PC-3 (cell line): ENCODE measurements around the gene ACTN1. TPM values are rescaled to one million over a fixed set of nuclear protein-coding genes. Genes with fewer than 3 reads are reported as not detected.

Source experiments
- ATAC-seq: fragments of 200-7000 bp; cut with Tn5 transposase; 2 replicates; pipeline ENCODE4 v1.9.1; 2020; ENCODE audit warnings: mild to moderate bottlenecking, moderate library complexity
- BruUV-seq: library from RNA; stranded (reverse); fragments of 400-500 nt; replicated peaks from 2 replicates; lab custom pipeline; 2021; lab: Mats Ljungman, UMichigan
- CTCF ChIA-PET: fragments of 300-600 bp; sonication (Branson Sonifier 250); formaldehyde crosslinking; loops from one replicate; lab custom pipeline; 2022; ENCODE audit warnings: antibody characterized with exemption; lab: Charles Lee
- POLR2A ChIA-PET: fragments of 300-600 bp; sonication (Branson Sonifier 250); formaldehyde crosslinking; loops from one replicate; lab custom pipeline; 2022; ENCODE audit warnings: antibody characterized with exemption; ENCODE audit not compliant: unreplicated experiment; lab: Charles Lee
- DNase-seq: peaks from one replicate; pipeline ENCODE4 v3.0.0-alpha.2; 2015
- H2AFZ ChIP-seq: fragments of 300-600 bp; sonication (generic); 2 replicates; pipeline ENCODE4 v1.6.0; 2016; ENCODE audit warnings: antibody characterized with exemption, low read length
- H3F3A ChIP-seq: fragments of 300-600 bp; sonication (generic); one replicate; pipeline ENCODE4 v1.6.0; 2017; ENCODE audit warnings: antibody characterized with exemption, low read length, control low read depth, mild to moderate bottlenecking; ENCODE audit not compliant: unreplicated experiment
- H3K27ac ChIP-seq: fragments of 300-600 bp; sonication (generic); 2 replicates; pipeline ENCODE4 v1.5.1; 2016; ENCODE audit warnings: mild to moderate bottlenecking, low read length
- H3K27me3 ChIP-seq: fragments of 300-600 bp; sonication (generic); 2 replicates; pipeline ENCODE4 v1.6.1; 2016; ENCODE audit warnings: low read length, mixed read lengths
- H3K36me3 ChIP-seq: fragments of 300-600 bp; sonication (generic); 2 replicates; pipeline ENCODE4 v1.6.1; 2016; ENCODE audit warnings: low read depth, mixed run types, low read length, mixed read lengths
- H3K4me1 ChIP-seq: fragments of 300-600 bp; sonication (generic); 2 replicates; pipeline ENCODE4 v1.5.1; 2016; ENCODE audit warnings: low read length; ENCODE audit not compliant: insufficient read depth
- H3K4me2 ChIP-seq: fragments of 300-600 bp; sonication (generic); 2 replicates; pipeline ENCODE4 v1.6.0; 2016; ENCODE audit warnings: low read length
- H3K4me3 ChIP-seq: fragments of 300-600 bp; sonication (generic); 2 replicates; pipeline ENCODE4 v1.5.1; 2016; ENCODE audit warnings: mild to moderate bottlenecking, low read length, mixed read lengths
- H3K79me2 ChIP-seq: fragments of 300-600 bp; sonication (generic); 2 replicates; pipeline ENCODE4 v1.6.1; 2017; ENCODE audit warnings: low read length, mixed read lengths
- H3K9ac ChIP-seq: fragments of 300-600 bp; sonication (generic); 2 replicates; pipeline ENCODE4 v1.6.0; 2016; ENCODE audit warnings: mild to moderate bottlenecking, low read length
- H3K9me2 ChIP-seq: fragments of 300-600 bp; sonication (generic); replicated peaks from 2 replicates; pipeline ENCODE4 v1.6.1; 2016; ENCODE audit warnings: mixed run types, low read length, mixed read lengths
- H3K9me3 ChIP-seq: fragments of 300-600 bp; sonication (generic); 2 replicates; pipeline ENCODE4 v1.6.1; 2016; ENCODE audit warnings: low read length, mixed read lengths
- H4K20me1 ChIP-seq: fragments of 300-600 bp; sonication (generic); 2 replicates; pipeline ENCODE4 v1.6.1; 2016; ENCODE audit warnings: low read length, mixed read lengths
- CTCF ChIP-seq: fragments of 300-600 bp; sonication (generic); conservative IDR thresholded peaks from 2 replicates; pipeline ENCODE4 v1.5.1; 2017; ENCODE audit warnings: antibody characterized with exemption, low read depth, mild to moderate bottlenecking, low read length
- EZH2 ChIP-seq: fragments of 300-600 bp; sonication (generic); IDR thresholded peaks from one replicate; pipeline ENCODE4 v1.6.1; 2017; ENCODE audit warnings: antibody characterized with exemption, mild to moderate bottlenecking, low read length; ENCODE audit not compliant: unreplicated experiment
- EZH2phosphoT487 ChIP-seq: fragments of 300-600 bp; sonication (generic); IDR thresholded peaks from 2 replicates; pipeline ENCODE4 v1.6.1; 2018; ENCODE audit warnings: mild to moderate bottlenecking, antibody characterized with exemption, low read length, borderline replicate concordance
- intact Hi-C: fragments of 100-400 bp; cut with micrococcal nuclease; formaldehyde crosslinking; loops from 2 replicates; pipeline ENCODE4 v1.9.0; 2023
- total RNA-seq: library from RNA; depleted of rRNA; stranded (reverse); fragments of >200 nt; gene quantifications from 2 replicates; pipeline ENCODE4 v1.2.3, GENCODE V29; 2014

ACTN1 gene
- total RNA-seq, 1 experiment from 2014 or later, result 303 TPM

GRCh38 chr14:68908803-68909202 lies 70.3 kb downstream of the ACTN1 start:
- no peaks in the 10 kb centered on the region for H3K27me3 ChIP-seq
- H4K20me1 ChIP-seq, result peaks cover 56% of the 10 kb centered on the region
- no TSS peak for BruUV-seq
- DNase-seq, result no peak
- H3K79me2 ChIP-seq, result peaks cover 55% of the 10 kb centered on the region
- H3K36me3 ChIP-seq, result peaks cover 82% of the 10 kb centered on the region
- POLR2A ChIA-PET, result interaction anchor here (0.6 kb wide), 1 partner anchor 68 kb away, joined by 3 read pairs; no protein-coding TSS in a partner anchor
- H3K27ac ChIP-seq, result no peak overlapping the region
- no peak for TF ChIP-seq CTCF
- no peak for TF ChIP-seq EZH2
- no peak for TF ChIP-seq EZH2phosphoT487
- no peak overlapping the region for H3K4me3 ChIP-seq
- H2AFZ ChIP-seq, result no peak overlapping the region
- H3K9me3 ChIP-seq, result no peaks in the 10 kb centered on the region
- intact Hi-C loops, result no loop called here
- H3F3A ChIP-seq, result peaks cover 3% of the 10 kb centered on the region
- no peaks in the 10 kb centered on the region for H3K9me2 ChIP-seq
- H3K4me2 ChIP-seq, result no peak overlapping the region
- H3K4me1 ChIP-seq, result no peaks in the 10 kb centered on the region
- CTCF ChIA-PET, result no interaction called here
- H3K9ac ChIP-seq, result no peak overlapping the region
- ATAC-seq, result no peak

GRCh38 chr14:68908201-68908600 lies 70.9 kb downstream of the ACTN1 start:
- no peak overlapping the region for H3K4me2 ChIP-seq
- ChIA-PET CTCF (no interaction called here), POLR2A (interaction anchor here (0.5 kb wide), 2 partner anchors 49 to 71 kb away, joined by 3 to 5 read pairs; no protein-coding TSS in a partner anchor)
- no TSS peak for BruUV-seq
- no peak for DNase-seq
- H3K9ac ChIP-seq, result no peak overlapping the region
- H3K27me3 ChIP-seq, result no peaks in the 10 kb centered on the region
- H4K20me1 ChIP-seq, result peaks cover 52% of the 10 kb centered on the region
- peaks cover 50% of the 10 kb centered on the region for H3K79me2 ChIP-seq
- H3K36me3 ChIP-seq, result peaks cover 81% of the 10 kb centered on the region
- no peak overlapping the region for H3K27ac ChIP-seq
- intact Hi-C loops, result no loop called here
- peaks cover 3% of the 10 kb centered on the region for H3F3A ChIP-seq
- ATAC-seq, result no peak
- H3K4me3 ChIP-seq, result no peak overlapping the region
- H3K4me1 ChIP-seq, result no peaks in the 10 kb centered on the region
- H3K9me2 ChIP-seq, result no peaks in the 10 kb centered on the region
- TF ChIP-seq CTCF (no peak), EZH2 (no peak), EZH2phosphoT487 (no peak)
- no peaks in the 10 kb centered on the region for H3K9me3 ChIP-seq
- H2AFZ ChIP-seq, result no peak overlapping the region

- H3K4me3 ChIP-seq, result no peak overlapping the region
- no peak overlapping the region for H2AFZ ChIP-seq
- peaks cover 42% of the 10 kb centered on the region for H3K79me2 ChIP-seq
- H3K36me3 ChIP-seq, result peaks cover 87% of the 10 kb centered on the region
- no TSS peak for BruUV-seq
- no peak for TF ChIP-seq EZH2
- TF ChIP-seq CTCF, result no peak
- TF ChIP-seq EZH2phosphoT487, result no peak
- ATAC-seq, result no peak
- no peaks in the 10 kb centered on the region for H3K27me3 ChIP-seq
- H3F3A ChIP-seq, result no peaks in the 10 kb centered on the region
- H3K9me2 ChIP-seq, result no peaks in the 10 kb centered on the region
- H3K27ac ChIP-seq, result no peak overlapping the region
- intact Hi-C loops, result no loop called here
- H3K4me2 ChIP-seq, result no peak overlapping the region
- H3K9me3 ChIP-seq, result no peaks in the 10 kb centered on the region
- no peaks in the 10 kb centered on the region for H3K4me1 ChIP-seq
- no peak overlapping the region for H3K9ac ChIP-seq
- no peak for DNase-seq
- peaks cover 36% of the 10 kb centered on the region for H4K20me1 ChIP-seq
- ChIA-PET POLR2A (no interaction called here), CTCF (no interaction called here)
Measured at GRCh38 chr14:68906439-68906838, 72.7 kb downstream of the ACTN1 start.
